ENCODE measurements around the gene NSF. TPM values are rescaled to one million over a fixed set of nuclear protein-coding genes. Genes with fewer than 3 reads are reported as not detected.

Gene NSF
- total RNA-seq, 1 donor from 2014 or later, result 47.9 TPM

DNA sequence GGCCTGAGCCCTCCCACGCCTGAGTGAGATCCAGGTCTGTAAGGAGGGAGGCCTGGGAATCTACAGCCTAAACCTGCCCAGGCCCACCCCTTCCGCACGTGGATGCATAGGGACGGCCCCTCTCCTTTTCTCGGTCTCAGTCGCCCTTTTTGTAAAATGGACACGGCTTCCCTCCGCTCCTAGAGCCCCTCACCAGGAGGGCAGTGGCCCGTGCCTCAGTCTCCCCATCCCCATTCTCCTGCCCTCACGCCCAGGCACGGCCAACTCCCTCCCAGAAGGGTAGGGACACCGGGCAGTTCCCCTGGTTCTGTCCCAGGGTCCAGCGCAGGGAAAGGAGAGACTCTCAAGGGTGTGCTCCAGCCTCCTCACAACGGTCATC, 180.0 kb downstream of the NSF start:
- H3K27me3 Mint-ChIP-seq (ENCODE audit: low read depth), result no peaks in the 10 kb centered on the region
- no peak for DNase-seq (ENCODE audit: low read depth, low spot score)
- peaks cover 5% of the 10 kb centered on the region for H3K36me3 Mint-ChIP-seq (ENCODE audit: low read depth)
- no peak overlapping the region for H3K27ac Mint-ChIP-seq (ENCODE audit: unreplicated experiment)
- TF ChIP-seq, protein P1, sequence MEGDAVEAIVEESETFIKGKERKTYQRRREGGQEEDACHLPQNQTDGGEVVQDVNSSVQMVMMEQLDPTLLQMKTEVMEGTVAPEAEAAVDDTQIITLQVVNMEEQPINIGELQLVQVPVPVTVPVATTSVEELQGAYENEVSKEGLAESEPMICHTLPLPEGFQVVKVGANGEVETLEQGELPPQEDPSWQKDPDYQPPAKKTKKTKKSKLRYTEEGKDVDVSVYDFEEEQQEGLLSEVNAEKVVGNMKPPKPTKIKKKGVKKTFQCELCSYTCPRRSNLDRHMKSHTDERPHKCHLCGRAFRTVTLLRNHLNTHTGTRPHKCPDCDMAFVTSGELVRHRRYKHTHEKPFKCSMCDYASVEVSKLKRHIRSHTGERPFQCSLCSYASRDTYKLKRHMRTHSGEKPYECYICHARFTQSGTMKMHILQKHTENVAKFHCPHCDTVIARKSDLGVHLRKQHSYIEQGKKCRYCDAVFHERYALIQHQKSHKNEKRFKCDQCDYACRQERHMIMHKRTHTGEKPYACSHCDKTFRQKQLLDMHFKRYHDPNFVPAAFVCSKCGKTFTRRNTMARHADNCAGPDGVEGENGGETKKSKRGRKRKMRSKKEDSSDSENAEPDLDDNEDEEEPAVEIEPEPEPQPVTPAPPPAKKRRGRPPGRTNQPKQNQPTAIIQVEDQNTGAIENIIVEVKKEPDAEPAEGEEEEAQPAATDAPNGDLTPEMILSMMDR (conservative IDR thresholded peaks at IDR 0.05), result no peak
- peak overlapping the region; percentile 83 for H3K4me3 Mint-ChIP-seq
- H3K9me3 Mint-ChIP-seq, result no peaks in the 10 kb centered on the region
- peaks cover 23% of the 10 kb centered on the region for H3K4me1 Mint-ChIP-seq

DNA sequence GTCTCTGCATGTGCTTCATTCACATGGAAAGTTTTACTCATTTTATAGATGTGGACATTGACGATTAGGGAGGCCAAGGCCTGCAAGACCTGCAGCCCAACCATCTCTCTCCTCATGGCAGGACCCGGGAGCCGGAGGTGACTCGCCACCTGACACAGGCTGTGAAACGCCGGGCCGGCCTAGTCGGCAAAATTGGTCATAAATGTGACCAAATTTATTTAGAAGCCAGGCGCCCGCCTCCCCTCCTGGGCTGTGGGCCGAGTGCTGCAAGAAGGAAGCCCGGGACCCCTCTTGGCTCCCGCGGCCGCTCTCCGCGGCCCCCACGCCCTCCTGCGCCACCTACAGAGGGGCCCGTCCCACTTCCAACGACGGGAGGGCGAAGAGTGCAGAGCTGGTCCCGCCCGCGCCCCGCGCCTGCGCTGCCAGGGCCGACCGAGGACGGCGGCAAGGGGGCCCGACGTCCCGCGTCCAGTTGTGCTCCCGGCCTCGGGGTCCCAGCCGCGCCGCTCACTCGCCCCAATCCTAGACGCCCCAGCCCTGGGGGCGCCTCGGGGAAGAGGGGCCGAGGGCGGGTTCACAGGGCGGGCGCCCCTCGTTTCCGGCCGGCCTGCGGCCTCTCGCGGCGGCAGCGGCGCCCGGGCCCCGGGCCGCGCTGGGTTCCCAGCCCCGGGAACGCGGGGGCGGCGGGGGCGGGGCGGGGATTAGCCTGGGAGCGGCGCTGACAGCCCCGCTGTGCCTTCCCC, 180.5 kb downstream of the NSF start:
- TF ChIP-seq, protein P1 (conservative IDR thresholded peaks at IDR 0.05), result peak; percentile 17
- H3K9me3 Mint-ChIP-seq, result no peaks in the 10 kb centered on the region
- peak; percentile 56 for DNase-seq (ENCODE audit: low read depth, low spot score)
- no peaks in the 10 kb centered on the region for H3K27me3 Mint-ChIP-seq (ENCODE audit: low read depth)
- peak overlapping the region; percentile 83 for H3K4me3 Mint-ChIP-seq
- no peak overlapping the region for H3K27ac Mint-ChIP-seq (ENCODE audit: unreplicated experiment)
- peaks cover 3% of the 10 kb centered on the region for H3K36me3 Mint-ChIP-seq (ENCODE audit: low read depth)
- H3K4me1 Mint-ChIP-seq, result peaks cover 23% of the 10 kb centered on the region

DNA sequence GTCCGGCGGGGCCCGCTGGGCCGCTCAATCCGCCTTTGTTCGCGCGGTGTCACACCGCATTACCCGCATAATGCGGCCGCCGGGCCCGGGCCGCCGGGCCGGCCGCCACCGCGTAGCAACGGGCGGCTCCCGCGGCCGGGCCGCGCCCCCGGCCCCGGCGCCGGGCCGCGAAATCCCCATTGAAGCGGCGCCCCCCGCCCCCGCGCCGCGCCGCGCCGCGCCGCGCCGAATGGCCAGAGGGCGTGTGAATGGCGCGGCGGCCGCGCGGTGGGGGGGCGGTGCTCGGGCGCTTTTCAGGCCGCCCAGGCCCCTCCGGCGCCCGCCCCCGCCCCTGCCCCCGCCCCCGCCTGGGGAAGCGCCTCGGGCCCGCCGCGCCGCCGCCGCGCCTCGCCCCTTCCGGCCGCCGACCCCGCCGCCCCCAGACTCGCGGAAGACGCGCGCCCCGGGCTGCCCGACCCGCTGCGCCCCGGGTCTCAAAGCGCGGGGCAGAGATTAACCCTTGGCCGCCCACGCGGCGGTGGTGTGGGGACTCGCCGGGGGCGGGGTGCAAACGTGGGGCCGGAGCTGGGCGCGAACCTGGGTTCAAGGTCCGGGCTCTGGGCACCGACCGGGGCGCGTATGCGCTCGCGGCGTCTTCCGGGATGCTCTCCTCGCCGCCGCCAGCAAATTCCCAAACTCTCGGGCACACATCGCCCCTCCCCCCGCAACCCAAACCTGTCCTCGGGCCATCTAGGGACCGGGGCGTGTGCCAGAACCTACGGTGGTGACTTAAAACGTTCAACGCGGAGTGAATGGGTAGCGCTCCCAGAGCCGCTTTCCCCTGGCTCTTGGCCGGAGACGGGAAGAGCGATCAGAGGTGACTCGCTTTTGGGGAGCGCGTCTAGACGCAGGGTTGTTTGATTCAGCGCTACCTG, 181.3 kb downstream of the NSF start:
- Mint-ChIP-seq H3K9me3 (no peaks in the 10 kb centered on the region), H3K4me3 (peak overlapping the region; percentile 88), H3K4me1 (peaks cover 23% of the 10 kb centered on the region), H3K36me3 (ENCODE audit: low read depth) (peaks cover 3% of the 10 kb centered on the region), H3K27me3 (ENCODE audit: low read depth) (no peaks in the 10 kb centered on the region), H3K27ac (ENCODE audit: unreplicated experiment) (no peak overlapping the region)
- TF ChIP-seq, protein P1 (conservative IDR thresholded peaks at IDR 0.05), result no peak
- peak; percentile 37 for DNase-seq (ENCODE audit: low read depth, low spot score)

DNA sequence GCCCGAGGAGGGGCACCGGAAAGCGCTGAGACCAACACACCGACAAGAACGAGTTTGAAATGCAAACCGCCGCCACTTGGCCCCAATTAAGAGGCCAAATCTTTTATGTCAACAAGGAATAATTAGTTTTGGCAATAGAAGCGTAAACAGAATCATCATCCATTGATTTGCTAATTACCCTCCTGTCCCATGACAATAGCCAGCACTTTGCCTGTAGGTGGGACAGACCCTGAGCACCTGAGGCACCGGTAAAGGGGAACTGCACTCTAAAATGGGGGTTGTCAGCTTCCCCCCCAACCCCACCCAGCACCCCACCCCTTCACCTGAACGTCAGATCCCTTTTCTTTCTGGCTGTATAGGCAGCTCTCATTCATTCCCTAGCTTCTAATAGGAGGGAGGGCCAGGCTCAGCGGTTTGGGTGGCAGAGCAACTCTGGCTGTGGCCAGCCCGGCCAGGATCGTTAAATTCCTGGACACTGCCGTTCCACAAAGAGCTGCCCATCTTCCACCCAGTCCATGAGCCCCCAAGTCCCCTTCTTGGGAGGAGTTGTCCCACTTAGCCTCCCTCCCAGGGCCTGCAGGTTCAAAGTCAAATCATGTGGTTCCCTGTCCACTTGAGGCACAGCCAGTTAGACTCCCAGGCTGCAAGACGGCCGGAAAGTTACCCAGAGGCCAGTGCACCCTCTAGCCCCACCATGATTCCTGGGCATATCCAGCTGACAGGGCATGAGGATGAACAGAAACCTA, 182.2 kb downstream of the NSF start:
- TF ChIP-seq, protein P1 (conservative IDR thresholded peaks at IDR 0.05), result no peak
- no peak for DNase-seq (ENCODE audit: low read depth, low spot score)
- H3K9me3 Mint-ChIP-seq, result no peaks in the 10 kb centered on the region
- H3K36me3 Mint-ChIP-seq (ENCODE audit: low read depth), result no peaks in the 10 kb centered on the region
- no peaks in the 10 kb centered on the region for H3K27me3 Mint-ChIP-seq (ENCODE audit: low read depth)
- peak overlapping the region; percentile 88 for H3K4me3 Mint-ChIP-seq
- peaks cover 18% of the 10 kb centered on the region for H3K4me1 Mint-ChIP-seq
- H3K27ac Mint-ChIP-seq (ENCODE audit: unreplicated experiment), result no peak overlapping the region

DNA sequence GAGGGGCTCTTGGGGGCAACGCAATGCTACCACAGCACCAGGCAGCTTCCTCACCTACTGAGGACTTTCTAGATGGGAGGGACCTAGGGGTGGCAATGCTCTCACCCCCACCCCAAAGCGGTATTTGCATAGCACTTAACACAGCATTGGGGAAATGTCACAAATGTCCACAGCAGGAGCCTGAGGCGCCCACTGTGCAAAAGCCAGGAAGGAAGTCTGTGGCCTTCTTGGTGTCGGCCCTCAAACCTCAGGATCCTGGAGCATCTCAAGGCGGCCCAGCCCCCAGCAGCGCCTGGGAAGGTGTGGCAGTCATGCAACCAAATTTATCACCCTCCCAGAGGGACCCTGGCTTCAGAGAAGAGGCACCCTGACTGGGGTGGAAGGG, 182.7 kb downstream of the NSF start:
- no peak for DNase-seq (ENCODE audit: low read depth, low spot score)
- Mint-ChIP-seq H3K4me1 (peaks cover 23% of the 10 kb centered on the region), H3K27me3 (ENCODE audit: low read depth) (no peaks in the 10 kb centered on the region), H3K4me3 (peak overlapping the region; percentile 86), H3K27ac (ENCODE audit: unreplicated experiment) (no peak overlapping the region), H3K9me3 (no peaks in the 10 kb centered on the region), H3K36me3 (ENCODE audit: low read depth) (no peaks in the 10 kb centered on the region)
- TF ChIP-seq, protein P1 (conservative IDR thresholded peaks at IDR 0.05), result no peak

Data from neural crest cell (in vitro differentiated cells).